Brain pericyte (primary cell): ENCODE results near the gene CLIC1.
"Not testable (repeated sequence)": the region's sequence is repeated elsewhere in the genome, so short reads cannot be mapped to it uniquely, and the experiment has no call there.

Experiments
- DNase-seq: peaks from one replicate; pipeline ENCODE4 v3.0.0-alpha.2; 2012; ENCODE audit warnings: low read depth, low spot score

Gene CLIC1

DNA sequence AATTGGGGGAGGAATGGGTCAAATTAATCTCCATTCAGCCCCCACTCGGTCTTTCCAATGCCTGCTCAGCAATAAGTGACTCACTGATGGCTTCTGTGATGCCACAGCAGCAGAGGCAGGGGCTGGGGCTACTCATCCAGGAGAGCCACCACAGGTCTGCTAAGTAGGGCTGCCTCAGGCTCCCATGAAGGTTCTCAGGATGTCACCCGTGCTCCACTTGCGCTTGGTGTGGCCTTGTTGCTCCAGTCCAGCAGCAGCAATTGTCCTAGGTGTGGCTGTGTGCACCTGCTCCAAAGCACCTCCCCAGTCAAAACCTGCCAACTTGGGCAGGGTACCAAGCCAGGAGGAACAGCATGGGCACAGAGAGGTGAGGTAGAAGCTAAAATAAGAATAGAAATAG, 14.2 kb downstream of the CLIC1 start:
- no peak for DNase-seq

DNA sequence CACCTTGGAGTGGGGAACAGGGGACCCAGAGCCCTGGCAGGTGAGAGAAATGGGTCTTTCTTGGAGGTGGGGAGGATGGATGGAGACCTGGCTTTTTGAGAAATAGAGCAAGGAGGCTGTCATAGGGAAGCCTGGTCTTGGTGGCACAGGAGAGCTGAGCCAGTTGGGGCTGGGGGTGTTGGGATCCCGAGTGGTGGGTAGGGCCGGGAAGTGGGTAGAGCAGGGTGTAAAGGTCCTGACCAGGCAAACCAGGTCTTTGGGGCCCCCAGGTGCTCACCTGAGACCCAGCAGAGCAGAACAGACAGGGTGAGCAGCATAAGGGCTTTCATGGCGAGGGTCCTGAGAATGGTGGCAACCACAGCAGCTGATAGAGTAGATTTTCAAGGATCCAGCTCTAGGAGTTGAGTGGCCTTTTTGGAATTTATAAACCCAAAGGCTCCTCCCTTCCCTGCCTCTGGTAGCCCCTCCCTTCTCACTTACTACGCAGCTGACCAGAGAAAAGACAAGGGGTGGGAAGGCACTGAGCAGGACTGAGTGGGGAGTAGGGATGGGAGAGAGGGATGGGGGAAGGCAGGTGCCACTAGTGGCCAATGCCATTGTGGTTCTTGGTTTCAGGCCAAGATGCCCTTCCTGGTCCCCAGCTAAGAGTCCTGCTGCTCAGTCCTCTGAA, 14.8 kb downstream of the CLIC1 start, which contains the start of gene LY6G6C:
TSS of gene LY6G6C (minus strand) at position 396 of the 670 bp plus-strand sequence. CDS start at position 329, 67 bp downstream.
- DNase-seq = no peak

- no peak for DNase-seq
These were observed 16.0 kb downstream of the CLIC1 start for GRCh38 chr6:31720196-31720770.

DNA sequence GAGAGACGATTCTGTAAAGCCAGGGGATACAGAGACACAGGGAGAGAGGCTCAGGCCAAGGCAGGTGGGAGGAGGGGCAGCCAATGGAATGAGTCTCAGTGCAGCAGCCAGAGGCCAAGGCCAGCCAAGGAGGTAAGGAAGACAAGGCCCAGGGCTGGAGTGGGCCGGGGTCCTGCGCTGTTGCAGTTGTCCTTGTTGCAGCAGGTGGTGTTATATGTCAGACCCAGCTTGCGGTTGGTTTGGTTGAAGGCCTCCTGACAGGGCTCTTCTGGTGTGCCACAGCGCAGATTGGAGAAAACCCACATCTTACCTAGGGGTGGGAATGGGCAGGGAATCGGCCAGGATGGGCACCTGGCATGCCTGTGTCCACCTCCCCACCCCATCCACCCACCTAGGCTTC, 17.3 kb downstream of the CLIC1 start:
- DNase-seq = no peak

GRCh38 chr6:31718265-31718664, 18.1 kb downstream of the CLIC1 start:
- DNase-seq = no peak

DNA sequence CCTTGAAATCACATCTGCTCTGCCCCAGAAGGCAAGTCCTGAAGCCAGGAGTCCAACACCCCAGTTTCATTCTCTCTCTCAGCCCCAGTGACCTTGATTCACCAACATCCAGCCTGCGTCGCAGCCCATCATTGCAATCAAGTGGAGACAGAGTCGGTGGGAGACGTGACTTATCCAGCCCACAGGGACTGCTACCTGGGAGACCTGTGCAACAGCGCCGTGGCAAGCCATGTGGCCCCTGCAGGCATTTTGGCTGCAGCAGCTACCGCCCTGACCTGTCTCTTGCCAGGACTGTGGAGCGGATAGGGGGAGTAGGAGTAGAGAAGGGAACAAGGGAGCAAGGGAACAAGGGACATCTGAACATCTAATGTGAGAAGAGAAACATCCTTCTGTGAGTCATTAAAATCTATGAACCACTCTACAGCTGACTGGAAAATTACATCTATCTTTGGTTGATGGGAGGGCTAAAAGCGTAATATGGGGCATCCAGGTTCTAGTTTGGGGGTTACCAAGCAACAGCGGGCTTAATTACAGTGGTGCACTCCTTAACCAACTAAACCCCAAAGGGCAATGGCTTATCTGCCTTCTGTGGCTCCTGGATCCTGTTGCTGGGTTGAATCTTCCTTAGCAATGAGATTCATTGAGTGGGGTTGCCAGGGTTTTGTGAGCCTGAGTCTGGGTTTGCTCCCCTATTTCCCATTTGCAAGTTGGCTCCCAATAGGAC, 18.7 kb downstream of the CLIC1 start:
- no peak for DNase-seq

DNA sequence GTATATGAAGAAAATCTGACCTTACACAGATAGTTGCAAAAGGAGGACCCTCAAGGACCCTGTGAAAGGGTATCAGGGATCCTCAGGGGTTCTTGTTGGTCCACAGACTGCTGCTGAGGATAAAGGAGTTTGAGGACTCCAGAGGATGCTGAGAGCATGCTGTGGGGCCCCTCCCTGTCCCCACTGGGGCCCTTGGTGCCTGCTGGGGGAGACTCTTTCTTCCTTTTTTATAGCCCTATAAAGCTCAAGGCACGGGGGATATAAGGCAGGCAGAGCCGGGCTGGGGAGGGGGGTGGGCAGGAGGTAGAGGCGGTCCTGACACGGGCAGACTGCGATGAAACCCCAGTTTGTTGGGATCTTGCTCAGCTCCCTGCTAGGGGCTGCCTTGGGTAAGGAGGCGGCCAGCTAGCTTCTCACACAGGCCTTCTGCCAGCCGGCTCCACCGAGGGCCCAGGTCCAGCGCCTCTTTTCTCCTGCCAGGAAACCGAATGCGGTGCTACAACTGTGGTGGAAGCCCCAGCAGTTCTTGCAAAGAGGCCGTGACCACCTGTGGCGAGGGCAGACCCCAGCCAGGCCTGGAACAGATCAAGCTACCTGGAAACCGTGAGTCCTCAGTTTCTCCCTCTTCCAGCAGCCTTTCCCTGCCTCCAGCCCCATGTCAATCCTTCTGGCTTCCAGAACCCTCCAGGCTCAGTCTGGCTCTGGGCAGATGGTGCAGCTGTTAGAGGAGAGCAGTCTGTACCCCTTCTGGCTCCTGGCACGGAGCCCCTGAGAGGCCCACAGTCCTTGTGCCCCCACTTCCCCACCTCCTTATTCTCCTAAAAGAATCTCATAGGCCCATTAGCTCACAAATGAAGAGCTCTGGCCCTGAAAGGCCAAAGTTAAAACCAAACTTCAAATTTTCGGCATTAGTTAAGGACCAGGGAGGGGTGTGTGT, 21.0 kb downstream of the CLIC1 start, which contains the start of gene LY6G6D:
TSS of gene LY6G6D (plus strand) at position 327 of the 937 bp plus-strand sequence. CDS start at position 335, 8 bp downstream.
- DNase-seq = no peak

GRCh38 chr6:31713991-31714684, 22.2 kb downstream of the CLIC1 start:
- DNase-seq = no peak

DNA sequence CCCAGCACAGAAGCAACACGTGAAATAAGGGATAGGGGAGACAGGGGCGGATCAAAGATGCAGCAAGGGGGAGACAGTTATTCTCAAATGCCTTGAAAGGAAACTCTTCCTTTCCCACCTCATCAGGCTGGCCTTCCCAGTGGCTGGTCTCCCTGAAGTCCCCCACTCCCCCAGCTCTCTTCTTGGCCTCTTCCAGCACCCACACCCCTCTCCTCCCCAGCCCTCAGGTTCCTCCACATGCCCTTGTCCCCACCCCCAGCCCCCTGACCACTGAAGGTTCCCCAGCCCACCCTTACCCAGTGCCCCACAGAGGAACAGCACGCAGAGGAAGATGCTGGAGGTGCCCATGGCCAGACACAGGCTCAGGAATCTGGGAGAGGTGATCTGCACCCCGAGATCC, 22.9 kb downstream of the CLIC1 start:
- DNase-seq = no peak

GRCh38 chr6:31712296-31712695, 24.0 kb downstream of the CLIC1 start:
- no peak for DNase-seq

DNA sequence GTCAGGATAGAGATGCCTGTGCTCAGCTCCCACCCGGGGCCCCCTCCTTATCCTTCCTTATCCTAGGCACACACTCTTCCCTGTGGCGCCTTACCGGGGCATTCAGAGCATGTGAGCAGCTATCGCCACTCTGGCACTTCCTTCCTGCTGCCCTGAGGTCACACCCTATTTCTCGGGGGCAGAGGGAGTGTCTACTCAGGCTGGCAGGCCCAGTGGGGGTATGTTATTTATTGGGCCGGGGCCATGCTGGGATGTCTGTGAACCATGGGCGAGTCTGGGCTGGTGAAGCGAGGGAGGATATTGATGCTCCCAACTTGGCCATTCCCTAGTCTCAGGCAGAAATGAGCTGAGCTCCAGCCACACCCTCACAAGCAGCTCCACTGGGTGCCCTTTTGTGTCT, 25.1 kb downstream of the CLIC1 start:
- DNase-seq = no peak

- DNase-seq = no peak
These were observed 25.7 kb downstream of the CLIC1 start for GRCh38 chr6:31710523-31711219.

DNA sequence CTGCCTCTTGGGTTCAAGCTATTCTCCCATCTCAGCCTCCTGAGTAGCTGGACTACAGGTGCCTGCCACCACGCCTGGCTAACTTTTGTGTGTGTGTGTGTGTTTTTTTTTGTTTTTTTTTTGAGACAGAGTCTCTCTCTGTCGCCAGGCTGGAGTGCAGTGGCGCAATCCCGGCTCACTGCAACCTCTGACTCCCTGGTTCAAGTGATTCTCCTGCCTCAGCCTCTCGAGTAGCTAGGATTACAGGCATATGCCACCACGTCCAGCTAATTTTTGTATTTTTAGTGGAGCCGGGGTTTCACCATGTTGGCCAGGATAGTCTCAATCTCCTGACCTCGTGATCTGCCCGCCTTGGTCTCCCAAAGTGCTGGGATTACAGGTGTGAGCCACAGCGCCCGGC, 27.2 kb downstream of the CLIC1 start:
- DNase-seq = not testable (repeated sequence)

DNA sequence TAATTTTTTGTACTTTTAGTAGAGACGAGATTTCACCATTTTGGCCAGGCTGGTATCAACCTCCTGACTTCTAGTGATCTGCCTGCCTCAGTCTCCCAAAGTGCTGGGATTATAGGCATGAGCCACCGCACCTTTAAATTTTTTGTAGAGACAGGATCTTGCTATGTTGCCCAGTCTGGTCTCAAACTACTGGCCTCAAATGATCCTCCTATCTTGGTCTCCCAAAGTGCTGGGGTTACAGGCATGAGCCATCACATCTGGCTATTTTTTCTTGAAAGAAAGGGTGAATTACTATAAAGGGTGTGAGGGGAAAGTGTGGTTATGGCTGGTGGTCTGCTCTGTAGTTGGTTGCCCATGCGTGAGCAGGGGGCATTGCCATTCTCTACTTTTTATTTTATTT, 28.1 kb downstream of the CLIC1 start:
- DNase-seq = no peak

GRCh38 chr6:31707701-31708100, 28.6 kb downstream of the CLIC1 start:
- DNase-seq = no peak

GRCh38 chr6:31706599-31706998, 29.7 kb downstream of the CLIC1 start, which contains the start of gene LY6G6F:
Gene LY6G6F, plus strand, starts transcription at chr6:31706866. Its CDS starts 41 bp downstream, at chr6:31706907.
- DNase-seq = no peak

DNA sequence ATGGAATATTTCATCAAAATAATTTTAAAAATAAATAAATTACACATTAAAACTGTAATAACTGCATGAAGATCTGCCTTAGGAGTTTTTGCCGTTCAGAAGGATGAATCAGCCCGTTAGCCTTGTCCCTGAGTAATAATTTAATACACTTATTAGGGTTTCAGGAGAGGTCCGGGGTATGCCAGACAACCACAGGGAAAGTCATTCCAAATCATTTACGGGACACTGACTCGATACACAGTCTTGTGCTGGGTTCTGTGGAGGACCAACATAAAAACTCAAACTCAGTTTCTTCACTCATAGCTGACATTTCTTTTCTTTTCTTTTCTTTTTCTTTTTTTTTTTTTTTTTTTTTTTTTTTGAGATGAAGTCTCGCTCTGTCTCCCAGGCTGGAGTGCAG, 30.4 kb downstream of the CLIC1 start:
- no peak for DNase-seq

DNA sequence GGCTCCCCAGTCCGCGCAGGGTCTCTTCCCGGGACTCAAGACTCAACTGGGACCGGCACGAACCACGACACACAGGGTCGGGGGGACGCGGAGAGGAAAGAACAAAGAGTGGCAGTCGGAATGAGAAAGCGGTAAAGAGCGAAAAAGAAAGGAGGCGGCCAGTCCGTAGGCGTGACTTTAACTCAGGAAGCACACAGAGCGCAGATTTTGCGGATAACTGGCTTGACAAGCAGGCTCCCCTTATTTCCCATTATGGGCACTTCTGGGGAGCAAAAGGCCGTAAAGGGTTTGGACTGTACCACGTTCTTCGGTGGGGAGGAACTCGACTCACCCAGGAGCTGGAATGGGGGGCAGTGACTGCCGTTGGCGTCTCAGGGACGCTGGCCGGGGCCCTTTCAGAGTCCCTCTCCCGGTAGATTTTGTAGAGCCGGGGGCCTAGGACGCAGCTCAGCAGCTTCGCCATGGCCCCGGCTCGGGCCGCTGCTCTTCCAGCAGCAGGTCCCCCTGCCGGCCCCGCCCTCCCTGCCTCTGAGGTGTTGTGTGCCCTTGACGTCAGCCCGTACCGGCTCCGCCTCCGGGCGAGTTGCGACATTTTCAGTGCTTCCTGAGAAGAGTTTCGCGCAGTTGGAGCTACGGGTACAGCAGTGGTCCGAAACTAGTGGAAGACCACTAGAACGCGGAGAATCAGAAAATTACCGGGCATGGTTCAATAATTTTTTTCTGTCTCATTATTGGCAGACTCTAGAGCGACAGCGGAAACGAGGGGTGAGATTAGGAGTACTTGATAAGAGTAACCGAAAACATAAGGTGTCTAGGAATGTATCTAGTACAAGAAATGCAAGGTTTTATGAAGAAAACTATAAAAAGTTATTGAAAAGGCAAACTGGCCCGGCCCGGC, 33.3 kb downstream of the CLIC1 start, which contains the start of gene ABHD16A:
TSS of gene ABHD16A (minus strand) at position 506 of the 898 bp plus-strand sequence. CDS start at position 463, 43 bp downstream.
- peak; percentile 96 for DNase-seq

DNA sequence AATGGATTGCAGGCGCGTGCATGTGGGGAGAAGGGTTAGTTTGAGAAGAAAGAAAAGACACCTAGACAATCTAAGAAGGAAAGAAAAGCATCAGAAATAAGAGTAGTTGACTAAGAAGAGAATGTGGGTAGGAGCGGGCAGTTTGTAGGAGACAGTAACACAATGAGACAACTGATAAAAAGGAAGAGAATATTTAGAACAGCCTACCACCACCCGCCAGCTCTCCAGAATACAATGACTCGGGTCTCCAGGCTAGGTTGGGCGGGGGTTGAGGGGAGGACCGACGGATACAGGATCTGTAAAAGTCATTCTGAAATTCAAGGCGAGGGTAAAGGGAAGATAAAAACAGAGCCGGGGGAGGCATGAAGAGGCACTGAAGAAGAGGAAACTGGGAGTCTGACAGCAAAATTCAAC, 33.9 kb downstream of the CLIC1 start:
- DNase-seq = no peak
